Right cardiac atrium (tissue), 5 donors: ENCODE measurements around the gene GNA15. TPM values are rescaled to one million over a fixed set of nuclear protein-coding genes. Genes with fewer than 3 reads are reported as not detected.

Experiments used
- ATAC-seq, 2 donors: fragments of 200-7000 bp; cut with Tn5 transposase; one replicate each; pipeline versions ENCODE4 v1.8.0 to v1.9.1; 2020; ENCODE audit warnings: moderate library complexity in 2 of 2, mild to moderate bottlenecking in 1 of 2
- DNase-seq, 3 donors: peaks; one replicate each; pipeline ENCODE4 v3.0.0-alpha.2; 2020
- H3K27ac ChIP-seq: one replicate; pipeline ENCODE4 v1.5.1; 2013; ENCODE audit warnings: mild to moderate bottlenecking, low read length, control low read depth, moderate library complexity
- H3K27me3 ChIP-seq: one replicate; pipeline ENCODE4 v1.6.1; 2013; ENCODE audit not compliant: control insufficient read depth, insufficient read depth
- H3K4me1 ChIP-seq: one replicate; pipeline ENCODE4 v1.6.1; 2013; ENCODE audit warnings: low read length; ENCODE audit not compliant: control insufficient read depth, insufficient read depth
- H3K4me3 ChIP-seq: one replicate; pipeline ENCODE4 v1.5.1; 2013; ENCODE audit warnings: low read length, control low read depth
- H3K9me3 ChIP-seq: one replicate; pipeline ENCODE4 v1.6.1; 2013; ENCODE audit warnings: low read length; ENCODE audit not compliant: control insufficient read depth
- WGBS: extraction: QIAGEN DNeasy Blood & Tissue Kit; methylation state at CpG from one replicate; pipeline ENCODE4 v1.1.7; 2013; 5-methylcytosine and 5-hydroxymethylcytosine counted together
- intact Hi-C, 4 donors: fragments of 100-400 bp; cut with DNase I; formaldehyde crosslinking; loops; one replicate each; pipeline versions ENCODE4 v1.11.0 to v1.14.0; 2022 to 2023
- polyA plus RNA-seq: library from polyadenylated mRNA; stranded (reverse); fragments of 200-250 nt; gene quantifications from one replicate; pipeline ENCODE4 v1.2.3, GENCODE V29; 2013
- total RNA-seq, 4 donors: library from RNA; stranded (reverse); fragmentation: NEBNext Ultra II Directional; extraction: Animal tissue kit (Norgen Biotek cat#: 25700); gene quantifications; one replicate each; pipeline ENCODE4 v1.2.1, GENCODE V29; 2021
- donor health status: healthy with polysubstance abuse.
- donor health status: DM: no; HTN: yes; CAD: no.
- donor health status: DM: no; HTN: no; CAD: no.
- donor health status: DM: no; HTN: yes; CAD: no; lungs with severe emphysema.
- donor health status: DM: yes; HTN: yes; CAD: no.

GNA15 gene
- total and polyA plus RNA-seq, 5 donors, result 1.00 to 2.5 (median 1.8) TPM

GRCh38 chr19:3107658-3108057 lies 28.2 kb upstream of the GNA15 start:
- WGBS, result 89% methylated on average over 7 of the region's 7 CpGs
- peak in 2 of 3 donors; percentile 16 to 31 for DNase-seq
- intact Hi-C loops, result loop anchor here in 3 of 4 donors (5.0 to 10.0 kb wide), 2 partner anchors 143 to 145 kb away; no protein-coding TSS in a partner anchor
- Histone ChIP-seq H3K27ac (no peak overlapping the region), H3K27me3 (no peaks in the 10 kb centered on the region), H3K4me3 (no peak overlapping the region), H3K9me3 (no peaks in the 10 kb centered on the region), H3K4me1 (no peaks in the 10 kb centered on the region)
- ATAC-seq, result no peak

- intact Hi-C loops, result loop anchor here in 3 of 4 donors (5.0 to 10.0 kb wide), 2 partner anchors 144 to 146 kb away; no protein-coding TSS in a partner anchor
Observed at GRCh38 chr19:3108775-3109174, 27.1 kb upstream of the GNA15 start.

GRCh38 chr19:3109491-3109890 lies 26.3 kb upstream of the GNA15 start:
- WGBS, result 92% methylated on average over 22 of the region's 22 CpGs

More at GRCh38 chr19:3108775-3109174, 27.1 kb upstream of the GNA15 start:
- Histone ChIP-seq H3K27me3 (no peaks in the 10 kb centered on the region), H3K4me3 (no peak overlapping the region), H3K27ac (no peak overlapping the region), H3K9me3 (no peaks in the 10 kb centered on the region), H3K4me1 (no peaks in the 10 kb centered on the region)
- peak in 1 of 2 donors; percentile 20 for ATAC-seq
- DNase-seq, result peak; percentile 61 to 87 (median 78)
- WGBS, result 57% methylated on average over 5 of the region's 5 CpGs

GRCh38 chr19:3110126-3110825 lies 25.6 kb upstream of the GNA15 start:
- H3K9me3 ChIP-seq, result no peaks in the 10 kb centered on the region
- H3K4me3 ChIP-seq, result no peak overlapping the region
- H3K4me1 ChIP-seq, result no peaks in the 10 kb centered on the region
- no peak for ATAC-seq
- WGBS, result 92% methylated on average over 37 of the region's 37 CpGs
- no peaks in the 10 kb centered on the region for H3K27me3 ChIP-seq
- no peak overlapping the region for H3K27ac ChIP-seq
- peak; percentile 11 to 55 (median 52) for DNase-seq
- intact Hi-C loops, result no loop called here

More at GRCh38 chr19:3109491-3109890, 26.3 kb upstream of the GNA15 start:
- Histone ChIP-seq H3K27ac (no peak overlapping the region), H3K4me3 (no peak overlapping the region), H3K9me3 (no peaks in the 10 kb centered on the region), H3K4me1 (no peaks in the 10 kb centered on the region), H3K27me3 (no peaks in the 10 kb centered on the region)
- no peak for ATAC-seq
- intact Hi-C loops, result loop anchor here in 3 of 4 donors (5.0 to 10.0 kb wide), 2 partner anchors 145 to 147 kb away; no protein-coding TSS in a partner anchor
- peak; percentile 10 to 58 (median 40) for DNase-seq

GRCh38 chr19:3111586-3112247 lies 24.1 kb upstream of the GNA15 start:
- H3K27ac ChIP-seq, result no peak overlapping the region
- DNase-seq (peak in 2 of 3 donors; percentile 4 to 29), ATAC-seq (no peak)
- intact Hi-C loops, result no loop called here
- H3K4me3 ChIP-seq, result no peak overlapping the region
- no peaks in the 10 kb centered on the region for H3K9me3 ChIP-seq
- H3K27me3 ChIP-seq, result no peaks in the 10 kb centered on the region
- 96% methylated on average over 17 of the region's 17 CpGs for WGBS
- no peaks in the 10 kb centered on the region for H3K4me1 ChIP-seq

GRCh38 chr19:3112375-3113099 lies 23.3 kb upstream of the GNA15 start:
- Histone ChIP-seq H3K27ac (no peak overlapping the region), H3K4me3 (no peak overlapping the region), H3K4me1 (no peaks in the 10 kb centered on the region), H3K9me3 (no peaks in the 10 kb centered on the region), H3K27me3 (no peaks in the 10 kb centered on the region)
- 85% methylated on average over 38 of the region's 38 CpGs for WGBS
- intact Hi-C loops, result no loop called here
- ATAC-seq (no peak), DNase-seq (peak; percentile 6 to 54 (median 42))

- WGBS, result 86% methylated on average over 59 of the region's 59 CpGs
- Histone ChIP-seq H3K4me3 (no peak overlapping the region), H3K4me1 (no peaks in the 10 kb centered on the region), H3K27ac (peak overlapping the region; percentile 31), H3K27me3 (no peaks in the 10 kb centered on the region), H3K9me3 (no peaks in the 10 kb centered on the region)
- peak in 2 of 3 donors; percentile 41 to 62 for DNase-seq
- intact Hi-C loops, result no loop called here
- peak; percentile 1 to 7 for ATAC-seq
Observed at GRCh38 chr19:3113100-3114017, 22.5 kb upstream of the GNA15 start.

GRCh38 chr19:3114018-3114726 lies 21.7 kb upstream of the GNA15 start:
- Histone ChIP-seq H3K27me3 (no peaks in the 10 kb centered on the region), H3K4me3 (no peak overlapping the region), H3K4me1 (no peaks in the 10 kb centered on the region), H3K27ac (peak overlapping the region; percentile 31), H3K9me3 (no peaks in the 10 kb centered on the region)
- peak in 2 of 3 donors; percentile 53 to 63 for DNase-seq
- 66% methylated on average over 31 of the region's 31 CpGs for WGBS
- peak; percentile 1 to 9 for ATAC-seq
- intact Hi-C loops, result no loop called here

GRCh38 chr19:3114811-3115210 lies 21.0 kb upstream of the GNA15 start:
- intact Hi-C loops, result no loop called here
- DNase-seq (peak in 1 of 3 donors; percentile 65), ATAC-seq (no peak)

More at GRCh38 chr19:3114811-3115210, 21.0 kb upstream of the GNA15 start:
- H3K27me3 ChIP-seq, result no peaks in the 10 kb centered on the region
- no peak overlapping the region for H3K27ac ChIP-seq
- no peaks in the 10 kb centered on the region for H3K9me3 ChIP-seq
- H3K4me1 ChIP-seq, result no peaks in the 10 kb centered on the region
- no peak overlapping the region for H3K4me3 ChIP-seq
- 95% methylated on average over 29 of the region's 29 CpGs for WGBS
